ENCODE results near the gene EPC2. TPM values are rescaled to one million over a fixed set of nuclear protein-coding genes. Genes with fewer than 3 reads are reported as not detected.

EPC2 gene
- total and polyA plus RNA-seq, 2 donors, result 18.9 to 80.9 TPM

- no peak overlapping the region for H3K4me3 ChIP-seq (ENCODE audit: low read depth, low read length)
- no peak overlapping the region for H3K27ac ChIP-seq (ENCODE audit: low read depth)
- H3K4me1 ChIP-seq (ENCODE audit: insufficient read depth), result no peaks in the 10 kb centered on the region
- no peaks in the 10 kb centered on the region for H3K36me3 ChIP-seq (ENCODE audit: insufficient read depth)
- DNase-seq (ENCODE audit: extremely low spot score), result no peak
Measured at GRCh38 chr2:148704247-148704646, 59.7 kb downstream of the EPC2 start.

GRCh38 chr2:148716378-148716920 lies 71.9 kb downstream of the EPC2 start:
- Histone ChIP-seq H3K36me3 (ENCODE audit: insufficient read depth) (no peaks in the 10 kb centered on the region), H3K4me1 (ENCODE audit: insufficient read depth) (no peaks in the 10 kb centered on the region), H3K4me3 (ENCODE audit: low read depth, low read length) (no peak overlapping the region), H3K27ac (ENCODE audit: low read depth) (no peak overlapping the region)
- 82% methylated on average over 2 of the region's 2 CpGs for WGBS
- no peak for DNase-seq (ENCODE audit: extremely low spot score)

- Histone ChIP-seq H3K27ac (ENCODE audit: low read depth) (no peak overlapping the region), H3K4me1 (ENCODE audit: insufficient read depth) (no peaks in the 10 kb centered on the region), H3K4me3 (ENCODE audit: low read depth, low read length) (no peak overlapping the region), H3K36me3 (ENCODE audit: insufficient read depth) (no peaks in the 10 kb centered on the region)
- DNase-seq (ENCODE audit: extremely low spot score), result no peak
- WGBS, result 99% methylated on average over 3 of the region's 3 CpGs
Measured at GRCh38 chr2:148718039-148718438, 73.5 kb downstream of the EPC2 start.

- Histone ChIP-seq H3K36me3 (ENCODE audit: insufficient read depth) (no peaks in the 10 kb centered on the region), H3K4me3 (ENCODE audit: low read depth, low read length) (no peak overlapping the region), H3K27ac (ENCODE audit: low read depth) (no peak overlapping the region), H3K4me1 (ENCODE audit: insufficient read depth) (no peaks in the 10 kb centered on the region)
- DNase-seq (ENCODE audit: extremely low spot score), result no peak
- 93% methylated on average over 6 of the region's 6 CpGs for WGBS
Measured at GRCh38 chr2:148719195-148719749, 74.7 kb downstream of the EPC2 start.

GRCh38 chr2:148719941-148720436 lies 75.4 kb downstream of the EPC2 start:
- WGBS, result 21% methylated on average over 2 of the region's 2 CpGs
- no peak for DNase-seq (ENCODE audit: extremely low spot score)
- Histone ChIP-seq H3K36me3 (ENCODE audit: insufficient read depth) (no peaks in the 10 kb centered on the region), H3K4me1 (ENCODE audit: insufficient read depth) (no peaks in the 10 kb centered on the region), H3K27ac (ENCODE audit: low read depth) (no peak overlapping the region), H3K4me3 (ENCODE audit: low read depth, low read length) (no peak overlapping the region)

GRCh38 chr2:148720501-148721001 lies 76.0 kb downstream of the EPC2 start:
- no peak for DNase-seq (ENCODE audit: extremely low spot score)
- H3K4me1 ChIP-seq (ENCODE audit: insufficient read depth), result no peaks in the 10 kb centered on the region
- WGBS, result 38% methylated on average over 20 of the region's 20 CpGs
- no peak overlapping the region for H3K27ac ChIP-seq (ENCODE audit: low read depth)
- H3K36me3 ChIP-seq (ENCODE audit: insufficient read depth), result no peaks in the 10 kb centered on the region
- H3K4me3 ChIP-seq (ENCODE audit: low read depth, low read length), result no peak overlapping the region

- DNase-seq (ENCODE audit: extremely low spot score), result no peak
- no peak overlapping the region for H3K4me3 ChIP-seq (ENCODE audit: low read depth, low read length)
- peak overlapping the region; percentile 38 for H3K27ac ChIP-seq (ENCODE audit: low read depth)
- no peaks in the 10 kb centered on the region for H3K4me1 ChIP-seq (ENCODE audit: insufficient read depth)
- H3K36me3 ChIP-seq (ENCODE audit: insufficient read depth), result no peaks in the 10 kb centered on the region
Measured at GRCh38 chr2:148721520-148721931, 77.0 kb downstream of the EPC2 start.

- Histone ChIP-seq H3K27ac (ENCODE audit: low read depth) (no peak overlapping the region), H3K4me3 (ENCODE audit: low read depth, low read length) (no peak overlapping the region), H3K4me1 (ENCODE audit: insufficient read depth) (no peaks in the 10 kb centered on the region), H3K36me3 (ENCODE audit: insufficient read depth) (no peaks in the 10 kb centered on the region)
- WGBS, result 87% methylated on average over 5 of the region's 5 CpGs
- no peak for DNase-seq (ENCODE audit: extremely low spot score)
Measured at GRCh38 chr2:148721991-148722777, 77.6 kb downstream of the EPC2 start.

- no peak overlapping the region for H3K4me3 ChIP-seq (ENCODE audit: low read depth, low read length)
- no peak for DNase-seq (ENCODE audit: extremely low spot score)
- 96% methylated on average over 1 of the region's 1 CpG for WGBS
- H3K27ac ChIP-seq (ENCODE audit: low read depth), result no peak overlapping the region
- H3K4me1 ChIP-seq (ENCODE audit: insufficient read depth), result no peaks in the 10 kb centered on the region
- no peaks in the 10 kb centered on the region for H3K36me3 ChIP-seq (ENCODE audit: insufficient read depth)
Measured at GRCh38 chr2:148725564-148725963, 81.0 kb downstream of the EPC2 start.

GRCh38 chr2:148726228-148726627 lies 81.7 kb downstream of the EPC2 start:
- 94% methylated on average over 3 of the region's 3 CpGs for WGBS
- Histone ChIP-seq H3K27ac (ENCODE audit: low read depth) (no peak overlapping the region), H3K36me3 (ENCODE audit: insufficient read depth) (no peaks in the 10 kb centered on the region), H3K4me3 (ENCODE audit: low read depth, low read length) (no peak overlapping the region), H3K4me1 (ENCODE audit: insufficient read depth) (no peaks in the 10 kb centered on the region)
- DNase-seq (ENCODE audit: extremely low spot score), result no peak

GRCh38 chr2:148730085-148730484 lies 85.5 kb downstream of the EPC2 start:
- Histone ChIP-seq H3K27ac (ENCODE audit: low read depth) (no peak overlapping the region), H3K4me3 (ENCODE audit: low read depth, low read length) (no peak overlapping the region), H3K4me1 (ENCODE audit: insufficient read depth) (no peaks in the 10 kb centered on the region), H3K36me3 (ENCODE audit: insufficient read depth) (no peaks in the 10 kb centered on the region)
- DNase-seq (ENCODE audit: extremely low spot score), result no peak

GRCh38 chr2:148737742-148738141 lies 93.2 kb downstream of the EPC2 start:
- H3K4me3 ChIP-seq (ENCODE audit: low read depth, low read length), result no peak overlapping the region
- no peak overlapping the region for H3K27ac ChIP-seq (ENCODE audit: low read depth)
- no peak for DNase-seq (ENCODE audit: extremely low spot score)
- H3K36me3 ChIP-seq (ENCODE audit: insufficient read depth), result no peaks in the 10 kb centered on the region
- 97% methylated on average over 5 of the region's 5 CpGs for WGBS
- H3K4me1 ChIP-seq (ENCODE audit: insufficient read depth), result no peaks in the 10 kb centered on the region

GRCh38 chr2:148739454-148740105 lies 95.0 kb downstream of the EPC2 start:
- Histone ChIP-seq H3K4me3 (ENCODE audit: low read depth, low read length) (no peak overlapping the region), H3K36me3 (ENCODE audit: insufficient read depth) (no peaks in the 10 kb centered on the region), H3K4me1 (ENCODE audit: insufficient read depth) (no peaks in the 10 kb centered on the region), H3K27ac (ENCODE audit: low read depth) (no peak overlapping the region)
- no peak for DNase-seq (ENCODE audit: extremely low spot score)
- 82% methylated on average over 2 of the region's 2 CpGs for WGBS

- H3K4me3 ChIP-seq (ENCODE audit: low read depth, low read length), result no peak overlapping the region
- no peak for DNase-seq (ENCODE audit: extremely low spot score)
- WGBS, result 77% methylated on average over 4 of the region's 4 CpGs
- H3K36me3 ChIP-seq (ENCODE audit: insufficient read depth), result no peaks in the 10 kb centered on the region
- H3K27ac ChIP-seq (ENCODE audit: low read depth), result no peak overlapping the region
- H3K4me1 ChIP-seq (ENCODE audit: insufficient read depth), result no peaks in the 10 kb centered on the region
Measured at GRCh38 chr2:148742373-148742772, 97.8 kb downstream of the EPC2 start.

Data from urinary bladder (tissue), 4 donors.